Type B pancreatic cell (in vitro differentiated cells): ENCODE data around the gene SLC25A46. TPM values are rescaled to one million over a fixed set of nuclear protein-coding genes. Genes with fewer than 3 reads are reported as not detected.
"Not testable (repeated sequence)": the region's sequence is repeated elsewhere in the genome, so short reads cannot be mapped to it uniquely, and the experiment has no call there.

Source experiments
- DNase-seq: peaks from one replicate; pipeline ENCODE4 v3.0.0; 2021; ENCODE audit warnings: mixed read lengths; ENCODE audit not compliant: unreplicated experiment; ENCODE audit errors: extremely low spot score
- H3K27ac Mint-ChIP-seq: 2 replicates; pipeline ENCODE4 v1.8.0; 2021; ENCODE audit warnings: mild to moderate bottlenecking, mixed read lengths
- H3K27me3 Mint-ChIP-seq: 2 replicates; pipeline ENCODE4 v1.8.0; 2021; ENCODE audit warnings: mixed read lengths
- H3K36me3 Mint-ChIP-seq: 2 replicates; pipeline ENCODE4 v1.8.0; 2021; ENCODE audit warnings: mixed read lengths
- H3K4me1 Mint-ChIP-seq: one replicate; pipeline ENCODE4 v1.8.0; 2021; ENCODE audit warnings: mixed read lengths; ENCODE audit not compliant: unreplicated experiment
- H3K4me3 Mint-ChIP-seq: 2 replicates; pipeline ENCODE4 v1.8.0; 2021; ENCODE audit warnings: mild to moderate bottlenecking, mixed read lengths
- H3K9me3 Mint-ChIP-seq: 2 replicates; pipeline ENCODE4 v1.8.0; 2021; ENCODE audit warnings: mixed read lengths
- CTCF ChIP-seq: fragments of 200-600 bp; sonication (generic); conservative IDR thresholded peaks from 2 replicates; pipeline ENCODE4 v1.5.0; 2021; ENCODE audit warnings: antibody characterized with exemption, mild to moderate bottlenecking
- total RNA-seq: library from RNA; stranded (reverse); gene quantifications from 2 replicates; pipeline ENCODE4 v1.2.1, GENCODE V29; 2021; ENCODE audit warnings: low replicate concordance

Gene SLC25A46
- total RNA-seq, 1 donor from 2014 or later: 33.7 TPM

- no peak for DNase-seq
- H3K9me3 Mint-ChIP-seq: no peaks in the 10 kb centered on the region
- no peaks in the 10 kb centered on the region for H3K4me1 Mint-ChIP-seq
- H3K27ac Mint-ChIP-seq: peak overlapping the region; percentile 71
- no peaks in the 10 kb centered on the region for H3K36me3 Mint-ChIP-seq
- TF ChIP-seq CTCF: peak; percentile 49
- H3K4me3 Mint-ChIP-seq: peak overlapping the region; percentile 91
- H3K27me3 Mint-ChIP-seq: no peaks in the 10 kb centered on the region
These were observed 11.8 kb upstream of the SLC25A46 start for GRCh38 chr5:110727025-110727314.

GRCh38 chr5:110731499-110731898 is 7.3 kb upstream of the SLC25A46 start:
- not testable (repeated sequence) for H3K4me3 Mint-ChIP-seq, H3K36me3 Mint-ChIP-seq, H3K27ac Mint-ChIP-seq, DNase-seq, H3K27me3 Mint-ChIP-seq, H3K9me3 Mint-ChIP-seq, H3K4me1 Mint-ChIP-seq

GRCh38 chr5:110734101-110734500 is 4.7 kb upstream of the SLC25A46 start:
- Mint-ChIP-seq H3K9me3 (no peaks in the 10 kb centered on the region), H3K27ac (no peak overlapping the region), H3K4me3 (no peak overlapping the region), H3K36me3 (no peaks in the 10 kb centered on the region), H3K27me3 (peaks cover 4% of the 10 kb centered on the region), H3K4me1 (peaks cover 5% of the 10 kb centered on the region)
- TF ChIP-seq CTCF: no peak
- no peak for DNase-seq

GRCh38 chr5:110735556-110735955 is 3.3 kb upstream of the SLC25A46 start:
- H3K4me3 Mint-ChIP-seq: no peak overlapping the region
- no peak for TF ChIP-seq CTCF
- H3K9me3 Mint-ChIP-seq: no peaks in the 10 kb centered on the region
- no peaks in the 10 kb centered on the region for H3K36me3 Mint-ChIP-seq
- no peak for DNase-seq
- peaks cover 4% of the 10 kb centered on the region for H3K27me3 Mint-ChIP-seq
- no peak overlapping the region for H3K27ac Mint-ChIP-seq
- peaks cover 5% of the 10 kb centered on the region for H3K4me1 Mint-ChIP-seq

GRCh38 chr5:110736753-110737152 is 2.1 kb upstream of the SLC25A46 start:
- no peaks in the 10 kb centered on the region for H3K9me3 Mint-ChIP-seq
- H3K27ac Mint-ChIP-seq: no peak overlapping the region
- no peak for TF ChIP-seq CTCF
- H3K4me3 Mint-ChIP-seq: peak overlapping the region; percentile 40
- H3K4me1 Mint-ChIP-seq: peaks cover 5% of the 10 kb centered on the region
- no peak for DNase-seq
- H3K36me3 Mint-ChIP-seq: no peaks in the 10 kb centered on the region
- peaks cover 4% of the 10 kb centered on the region for H3K27me3 Mint-ChIP-seq

- Mint-ChIP-seq H3K9me3 (no peaks in the 10 kb centered on the region), H3K36me3 (no peaks in the 10 kb centered on the region), H3K4me1 (peaks cover 5% of the 10 kb centered on the region), H3K27ac (peak overlapping the region; percentile 85), H3K4me3 (peak overlapping the region; percentile 96), H3K27me3 (peaks cover 4% of the 10 kb centered on the region)
- TF ChIP-seq CTCF: no peak
- DNase-seq: peak; percentile 68
These were observed 350 bp upstream of the SLC25A46 start for GRCh38 chr5:110738503-110738811.
